Fibroblast of lung (primary cell): Measurements from ENCODE around the gene MYO18A. TPM values are rescaled to one million over a fixed set of nuclear protein-coding genes. Genes with fewer than 3 reads are reported as not detected.
A peak's percentile ranks its signal among the peaks of the same experiment; 100 is the strongest.

Experiments used
- DNase-seq, 2 donors: peaks; one replicate each; pipeline versions ENCODE4 v3.0.0 to v3.0.0-alpha.2; 2010; ENCODE audit warnings: low read depth in 2 of 2
- H2AFZ ChIP-seq: 2 replicates; pipeline ENCODE4 v1.5.1; 2012; ENCODE audit warnings: low read length, control low read depth, inconsistent platforms
- H3K27ac ChIP-seq: 2 replicates; pipeline ENCODE4 v1.5.1; 2011; ENCODE audit warnings: low read length, control low read depth; ENCODE audit not compliant: insufficient read depth
- H3K27me3 ChIP-seq: 2 replicates; pipeline ENCODE4 v1.5.1; 2011; ENCODE audit warnings: mild to moderate bottlenecking, low read length; ENCODE audit not compliant: control insufficient read depth, insufficient read depth
- H3K36me3 ChIP-seq: 2 replicates; pipeline ENCODE4 v1.5.1; 2011; ENCODE audit warnings: low read length; ENCODE audit not compliant: control insufficient read depth, insufficient read depth
- H3K4me1 ChIP-seq: 2 replicates; pipeline ENCODE4 v1.5.1; 2011; ENCODE audit warnings: low read length; ENCODE audit not compliant: control insufficient read depth, insufficient read depth; ENCODE audit errors: extremely low read depth
- H3K4me2 ChIP-seq: 2 replicates; pipeline ENCODE4 v1.5.1; 2011; ENCODE audit warnings: low read length, control low read depth; ENCODE audit not compliant: insufficient read depth; ENCODE audit errors: extremely low read depth
- H3K4me3 ChIP-seq, 4 experiments: fragments of 200-600 bp in 1 of 4; sonication (generic) in 1 of 4; replicated peaks in 1 of 4; 2 replicates each; pipeline ENCODE4 v1.5.1; 2011 to 2016; ENCODE audit warnings: low read length in 4 of 4, low read depth in 3 of 4, mild to moderate bottlenecking in 3 of 4, control low read depth in 2 of 4, inconsistent platforms in 1 of 4, mixed read lengths in 1 of 4; ENCODE audit not compliant: insufficient read depth in 1 of 4; ENCODE audit errors: control extremely low read depth in 1 of 4
- H3K79me2 ChIP-seq: 2 replicates; pipeline ENCODE4 v1.5.1; 2012; ENCODE audit warnings: mild to moderate bottlenecking, low read length, inconsistent platforms; ENCODE audit not compliant: control insufficient read depth, insufficient read depth
- H3K9ac ChIP-seq: 2 replicates; pipeline ENCODE4 v1.5.1; 2011; ENCODE audit warnings: mild to moderate bottlenecking, low read length, control low read depth; ENCODE audit not compliant: insufficient read depth
- H3K9me3 ChIP-seq: 2 replicates; pipeline ENCODE4 v1.5.1; 2012; ENCODE audit warnings: low read depth, low read length; ENCODE audit not compliant: control insufficient read depth, insufficient read depth
- H4K20me1 ChIP-seq: 2 replicates; pipeline ENCODE4 v1.5.1; 2011; ENCODE audit warnings: low read length; ENCODE audit not compliant: control insufficient read depth, insufficient read depth; ENCODE audit errors: extremely low read depth
- CTCF ChIP-seq, 2 donors: IDR thresholded peaks in 1 of 2; conservative IDR thresholded peaks in 1 of 2; 1 replicate in 1 of 2; 2 replicates in 1 of 2; pipeline ENCODE4 v1.5.1; 2011 to 2012; ENCODE audit warnings: low read length in 2 of 2, control low read depth in 1 of 2, inconsistent platforms in 1 of 2, low read depth in 1 of 2, mild to moderate bottlenecking in 1 of 2
- EZH2 ChIP-seq: IDR thresholded peaks from 2 replicates; pipeline ENCODE4 v1.5.1; 2012; ENCODE audit warnings: low read length, control low read depth, mild to moderate bottlenecking; ENCODE audit errors: missing control alignments
- polyA plus RNA-seq, 2 donors: library from polyadenylated mRNA; depleted of rRNA in 1 of 2; stranded (reverse) in 1 of 2; unstranded in 1 of 2; fragments of >200 nt; gene quantifications; 2 replicates each; pipeline ENCODE4 v1.2.1, GENCODE V29; 2011 to 2012; ENCODE audit warnings: missing spikeins in 1 of 2
- total RNA-seq: library from RNA; depleted of rRNA; stranded (reverse); fragments of >200 nt; gene quantifications from 2 replicates; pipeline ENCODE4 v1.2.1, GENCODE V29; 2014

Gene MYO18A
- total and polyA plus RNA-seq, 2 donors (not counting 1 experiment from before 2014, with no cell fraction given): 11.7 to 133 TPM

GRCh38 chr17:29059281-29059680 is 120.9 kb downstream of the MYO18A start:
- H3K27me3 ChIP-seq: peaks cover 18% of the 10 kb centered on the region
- H3K9me3 ChIP-seq: no peaks in the 10 kb centered on the region
- TF ChIP-seq CTCF (conservative IDR thresholded peaks at IDR 0.05 in 1 of 2, IDR thresholded peaks at IDR 0.05 in 1 of 2; ENCODE audit: low read depth in 1 of 2, low read length in 2 of 2) (no peak), EZH2 (no peak)
- H3K4me1 ChIP-seq: no peaks in the 10 kb centered on the region
- H3K79me2 ChIP-seq: no peaks in the 10 kb centered on the region
- H3K9ac ChIP-seq: no peak overlapping the region
- H3K27ac ChIP-seq: no peak overlapping the region
- H3K36me3 ChIP-seq: no peaks in the 10 kb centered on the region
- H3K4me2 ChIP-seq: no peak overlapping the region
- no peak overlapping the region for H3K4me3 ChIP-seq
- peak; percentile 43 to 74 for DNase-seq
- H2AFZ ChIP-seq: no peak overlapping the region
- H4K20me1 ChIP-seq: no peaks in the 10 kb centered on the region

GRCh38 chr17:29058391-29058790 is 121.8 kb downstream of the MYO18A start:
- no peaks in the 10 kb centered on the region for H3K36me3 ChIP-seq
- TF ChIP-seq CTCF (conservative IDR thresholded peaks at IDR 0.05 in 1 of 2, IDR thresholded peaks at IDR 0.05 in 1 of 2; ENCODE audit: low read depth in 1 of 2, low read length in 2 of 2) (no peak), EZH2 (no peak)
- peaks cover 18% of the 10 kb centered on the region for H3K27me3 ChIP-seq
- H3K4me1 ChIP-seq: no peaks in the 10 kb centered on the region
- no peak overlapping the region for H3K4me3 ChIP-seq
- H3K9ac ChIP-seq: no peak overlapping the region
- H3K9me3 ChIP-seq: no peaks in the 10 kb centered on the region
- H3K79me2 ChIP-seq: no peaks in the 10 kb centered on the region
- no peak overlapping the region for H3K27ac ChIP-seq
- no peak overlapping the region for H2AFZ ChIP-seq
- H3K4me2 ChIP-seq: no peak overlapping the region
- DNase-seq: no peak
- no peaks in the 10 kb centered on the region for H4K20me1 ChIP-seq

GRCh38 chr17:29057361-29057760 is 122.8 kb downstream of the MYO18A start:
- Histone ChIP-seq H3K27ac (no peak overlapping the region), H4K20me1 (no peaks in the 10 kb centered on the region), H3K9me3 (no peaks in the 10 kb centered on the region), H3K4me3 (no peak overlapping the region), H3K27me3 (peaks cover 18% of the 10 kb centered on the region), H3K9ac (no peak overlapping the region), H3K4me2 (no peak overlapping the region), H3K36me3 (no peaks in the 10 kb centered on the region), H3K4me1 (no peaks in the 10 kb centered on the region), H3K79me2 (no peaks in the 10 kb centered on the region), H2AFZ (no peak overlapping the region)
- no peak for DNase-seq
- TF ChIP-seq EZH2 (no peak), CTCF (conservative IDR thresholded peaks at IDR 0.05 in 1 of 2, IDR thresholded peaks at IDR 0.05 in 1 of 2; ENCODE audit: low read depth in 1 of 2, low read length in 2 of 2) (no peak)
